ENCODE data around the gene GPR151.
"Not testable (repeated sequence)": the region's sequence is repeated elsewhere in the genome, so short reads cannot be mapped to it uniquely, and the experiment has no call there.

GPR151 gene

GRCh38 chr5:146516151-146516475, at the start of gene GPR151:
Gene GPR151, minus strand, starts transcription at chr5:146516190. Its CDS starts 77 bp downstream, at chr5:146516113.
- no peak for FAIRE-seq

GRCh38 chr5:146564007-146564762, 48.2 kb upstream of the GPR151 start:
- FAIRE-seq: no peak

DNA sequence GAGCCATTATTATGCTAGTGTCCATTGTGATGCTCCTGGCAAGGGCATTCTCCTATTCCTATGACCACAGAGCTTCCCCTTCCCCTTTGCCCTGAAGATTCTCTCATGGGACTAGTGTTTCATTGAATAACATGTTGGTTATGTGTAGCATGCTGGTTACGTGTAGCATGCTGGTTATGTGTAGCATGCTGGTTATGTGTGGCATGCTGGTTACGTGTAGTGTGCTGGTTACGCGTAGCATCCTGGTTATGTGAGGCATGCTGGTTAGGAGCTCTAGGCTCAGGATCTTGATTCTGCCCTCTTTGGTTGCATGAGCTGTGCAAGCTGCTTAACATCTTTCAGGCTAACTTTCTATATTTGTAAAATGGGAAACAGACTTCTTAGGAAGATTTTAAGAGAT, 46.5 kb upstream of the GPR151 start:
- FAIRE-seq: no peak

DNA sequence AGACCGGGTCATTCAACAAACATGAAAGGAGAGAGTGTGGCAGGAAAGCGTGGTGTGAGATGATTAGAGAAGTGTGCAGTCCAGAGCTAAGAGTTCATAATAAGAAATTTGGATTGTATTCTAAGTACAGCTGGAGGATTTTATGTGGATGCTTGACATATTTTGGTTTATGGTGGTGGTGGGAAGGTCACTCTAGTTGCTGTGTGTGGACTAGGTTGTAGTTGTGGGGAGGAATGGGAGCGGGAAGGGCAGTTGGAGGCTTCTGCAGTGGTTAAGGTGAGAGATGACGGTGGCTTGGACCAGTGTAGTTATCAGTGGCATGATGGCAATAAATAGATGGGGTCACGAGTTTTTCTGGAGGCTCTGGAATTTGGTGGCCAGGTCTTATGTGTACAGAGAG, 45.7 kb upstream of the GPR151 start:
- no peak for FAIRE-seq

GRCh38 chr5:146560205-146560812, 44.3 kb upstream of the GPR151 start:
- no peak for FAIRE-seq

GRCh38 chr5:146556884-146557283, 40.9 kb upstream of the GPR151 start:
- not testable (repeated sequence) for FAIRE-seq

DNA sequence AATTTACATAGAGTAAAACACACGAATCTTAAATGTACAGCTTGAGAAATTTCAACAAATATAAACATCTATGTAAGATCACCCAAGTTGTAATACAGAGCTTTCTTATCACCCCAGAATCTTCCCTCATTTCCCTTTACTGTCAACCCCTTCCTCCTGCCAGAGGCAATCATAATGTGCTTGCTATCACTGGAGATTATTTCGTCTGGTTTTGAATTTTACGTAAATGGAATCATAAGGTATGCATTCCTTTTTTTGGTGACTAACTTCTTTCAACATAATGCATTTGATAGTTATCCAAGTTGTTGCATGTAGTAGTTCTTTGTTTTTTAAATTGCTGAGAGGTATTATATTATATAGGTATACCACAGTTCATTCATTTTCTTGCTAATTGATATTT, 37.5 kb upstream of the GPR151 start:
- no peak for FAIRE-seq

DNA sequence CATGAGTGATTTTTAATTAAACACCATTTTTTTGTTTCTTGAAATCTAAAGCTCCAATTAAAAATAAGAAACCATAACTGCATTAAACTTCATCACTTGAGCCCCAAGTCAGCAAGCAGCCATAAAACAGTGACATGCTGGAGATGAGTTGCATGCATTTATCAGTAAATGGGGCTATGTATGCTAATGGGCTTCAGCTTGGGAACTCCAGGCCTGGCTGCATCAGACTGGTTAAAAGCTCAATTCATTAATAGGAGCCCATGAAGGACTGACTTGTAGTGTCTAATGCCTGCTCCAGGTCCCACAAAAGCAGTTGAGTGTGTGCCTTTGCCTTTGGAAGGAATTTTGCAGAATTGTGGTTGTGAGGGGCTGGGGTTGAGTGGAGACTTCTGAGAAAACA, 33.6 kb upstream of the GPR151 start:
- no peak for FAIRE-seq

- FAIRE-seq: no peak
These were observed 32.9 kb upstream of the GPR151 start for GRCh38 chr5:146548781-146549449.

DNA sequence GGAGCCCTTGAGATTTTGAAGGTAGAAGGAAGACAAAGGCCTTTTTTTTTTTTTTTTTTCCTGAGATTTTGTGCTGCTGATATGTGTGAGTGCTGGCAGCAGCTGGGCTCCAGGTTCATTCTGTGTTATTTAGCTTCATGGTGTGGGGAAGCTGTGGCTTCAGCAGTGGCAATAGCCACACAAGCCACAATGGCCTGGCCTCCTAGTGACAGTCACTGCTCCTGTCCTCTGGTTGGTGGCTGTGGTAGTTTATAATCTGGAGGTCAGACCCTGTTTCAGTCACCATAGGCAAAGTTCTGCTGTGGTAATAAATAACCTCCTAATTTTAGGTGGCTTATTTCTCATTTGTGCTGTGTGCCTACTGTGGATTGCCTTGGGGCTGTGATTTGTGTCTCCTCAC, 28.2 kb upstream of the GPR151 start:
- no peak for FAIRE-seq

DNA sequence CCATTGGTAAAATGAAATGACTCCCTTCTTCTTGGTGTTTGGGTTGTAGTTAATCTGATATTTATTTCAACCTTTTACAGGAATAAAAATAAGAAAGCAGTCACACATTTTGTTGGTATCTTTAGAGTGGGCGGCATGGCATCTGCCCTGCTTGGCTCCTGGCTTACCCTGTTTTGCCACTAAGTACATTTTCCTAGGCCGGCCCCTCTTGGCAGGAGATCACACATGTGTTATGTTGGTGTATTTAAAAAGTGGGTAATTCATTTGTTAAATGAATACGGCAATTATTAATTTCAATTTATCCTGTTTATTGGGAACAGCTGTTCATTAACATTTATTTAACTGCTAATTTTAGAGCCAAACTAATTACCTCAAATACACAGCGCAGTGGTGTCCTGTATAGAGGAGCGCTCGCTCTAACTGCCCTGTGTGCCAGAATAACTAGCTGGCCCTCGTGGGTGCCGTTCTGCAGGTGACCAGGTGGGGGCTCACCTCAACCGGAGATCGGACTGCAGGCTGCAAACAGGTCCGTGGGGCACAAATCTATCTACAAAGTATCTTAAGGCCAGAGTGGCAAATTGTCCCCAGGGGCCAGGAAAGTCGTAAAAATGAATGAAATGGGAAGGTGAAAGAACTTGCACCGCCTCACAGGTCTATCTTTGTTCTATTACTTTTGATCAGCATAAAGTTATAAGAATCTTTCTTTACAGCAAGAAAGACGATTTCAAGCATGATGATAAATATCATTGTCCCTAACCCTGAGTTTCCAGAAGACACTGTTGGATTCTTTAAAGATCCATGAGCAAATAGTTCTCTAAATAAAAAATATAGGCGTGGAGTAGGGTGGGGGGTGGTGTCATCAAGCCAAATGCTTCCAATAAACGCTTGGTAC, 26.2 kb upstream of the GPR151 start:
- no peak for FAIRE-seq

DNA sequence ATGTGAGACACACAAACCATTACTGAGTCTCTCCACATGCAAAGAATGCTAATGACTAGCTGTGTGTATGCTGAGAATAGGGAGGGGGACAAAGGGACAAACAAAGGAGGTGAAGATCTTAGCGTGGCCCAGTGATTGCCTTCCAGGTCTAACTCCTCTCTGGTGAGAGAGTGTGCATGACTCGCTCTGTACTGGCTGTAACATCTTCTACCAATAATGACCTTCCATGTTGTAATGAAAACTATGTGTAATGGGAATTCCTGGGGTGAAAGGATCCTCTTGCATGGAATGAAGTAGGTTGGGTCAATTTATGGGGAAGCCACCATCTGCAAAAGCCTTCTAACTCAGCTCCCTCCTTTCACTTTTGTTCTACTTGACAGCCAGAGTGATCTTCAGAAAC, 24.4 kb upstream of the GPR151 start:
- no peak for FAIRE-seq

DNA sequence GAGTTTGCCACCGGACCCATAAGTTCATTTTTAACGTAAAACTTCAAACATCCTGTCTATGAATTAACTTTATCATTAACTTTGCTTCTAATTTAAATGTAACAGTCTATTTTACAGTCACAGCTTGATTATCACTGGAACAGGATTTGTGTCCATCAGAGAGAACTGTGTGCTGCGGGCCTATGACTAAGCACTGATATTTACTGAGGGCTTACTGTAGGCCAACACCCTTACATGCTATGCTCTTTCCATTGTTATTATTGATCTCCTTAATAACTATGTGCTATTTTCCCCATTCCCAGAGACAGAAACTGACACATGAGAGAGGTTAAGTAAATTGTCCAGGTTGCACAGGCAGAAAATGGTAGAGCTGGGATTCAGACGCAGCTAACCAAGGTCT, 24.0 kb upstream of the GPR151 start:
- no peak for FAIRE-seq

GRCh38 chr5:146538432-146538831, 22.4 kb upstream of the GPR151 start:
- no peak for FAIRE-seq

DNA sequence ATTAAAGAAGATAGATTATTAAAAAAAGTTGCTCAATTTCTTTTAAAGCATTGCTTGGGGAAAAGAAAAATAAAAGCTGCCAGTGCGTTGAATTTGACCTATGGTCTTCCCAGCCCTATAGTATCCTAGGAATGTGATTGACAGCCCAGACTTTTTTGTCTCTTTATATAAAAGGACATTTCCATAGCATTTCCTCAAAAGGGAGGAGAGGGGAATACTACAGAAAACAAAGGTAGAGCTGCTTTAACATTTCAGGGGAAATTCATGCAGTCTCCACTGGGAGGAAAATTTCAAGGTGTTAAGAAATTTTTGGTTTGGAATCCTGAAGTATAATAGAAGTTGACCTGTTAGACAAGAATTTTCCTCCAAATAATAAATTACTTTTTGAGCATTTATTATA, 17.9 kb upstream of the GPR151 start:
- FAIRE-seq: no peak

- FAIRE-seq: no peak
These were observed 17.4 kb upstream of the GPR151 start for GRCh38 chr5:146533260-146533857.

DNA sequence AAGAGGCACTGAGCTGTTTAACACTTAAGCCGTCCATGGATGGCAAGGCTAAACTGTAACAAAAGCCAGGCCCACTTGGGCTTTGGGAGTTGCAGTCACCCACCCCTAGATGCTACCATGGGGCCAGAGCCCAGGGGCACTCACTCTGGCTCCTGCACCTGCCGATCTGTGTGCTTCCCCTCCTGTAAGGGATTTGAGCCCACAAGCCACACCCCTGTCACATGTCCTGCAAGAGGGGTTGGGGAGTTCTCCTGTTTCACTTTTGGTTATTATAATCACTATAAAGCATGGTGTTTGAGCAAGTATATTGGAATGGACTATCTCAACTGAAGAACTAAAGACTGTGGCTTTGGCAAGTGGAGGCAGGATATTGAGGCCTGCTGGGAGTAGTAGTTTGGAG, 14.0 kb upstream of the GPR151 start:
- FAIRE-seq: no peak

DNA sequence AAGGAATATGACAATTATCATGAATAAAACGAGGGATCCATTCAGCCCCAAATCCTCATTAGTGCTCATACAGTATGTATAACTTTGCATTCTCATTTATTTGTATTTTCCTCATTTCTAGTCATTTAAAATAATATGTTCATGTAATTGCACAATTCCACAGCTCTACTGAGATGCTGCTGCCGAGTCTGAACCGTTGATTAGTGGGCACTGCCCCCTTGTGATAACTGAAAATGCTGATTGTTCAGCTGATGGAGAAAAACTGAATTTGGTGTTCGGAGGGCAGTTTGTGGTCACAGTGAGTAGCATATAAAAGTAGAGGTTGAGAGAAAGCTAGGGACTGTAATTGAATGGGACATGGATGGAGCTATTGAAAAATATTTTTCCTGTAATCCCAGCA, 12.2 kb upstream of the GPR151 start:
- no peak for FAIRE-seq

DNA sequence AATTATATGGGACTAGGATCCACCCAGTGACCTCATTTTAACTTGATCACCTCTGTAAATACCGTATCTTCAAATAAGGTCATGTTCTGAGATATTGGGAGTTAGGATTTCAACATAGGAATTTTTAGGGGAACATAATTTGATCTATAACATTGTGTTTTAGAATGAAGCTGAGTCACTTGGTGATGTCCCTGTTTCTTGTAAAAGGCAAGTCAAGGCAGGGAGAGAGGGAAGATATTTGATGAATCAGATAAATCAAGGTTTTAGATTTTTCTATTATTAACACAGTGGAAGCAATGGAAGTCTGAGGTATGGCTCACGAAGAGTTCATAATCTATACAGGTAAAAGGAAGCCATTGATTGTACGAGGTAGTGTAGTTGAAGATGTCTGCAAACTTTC, 11.8 kb upstream of the GPR151 start:
- no peak for FAIRE-seq

DNA sequence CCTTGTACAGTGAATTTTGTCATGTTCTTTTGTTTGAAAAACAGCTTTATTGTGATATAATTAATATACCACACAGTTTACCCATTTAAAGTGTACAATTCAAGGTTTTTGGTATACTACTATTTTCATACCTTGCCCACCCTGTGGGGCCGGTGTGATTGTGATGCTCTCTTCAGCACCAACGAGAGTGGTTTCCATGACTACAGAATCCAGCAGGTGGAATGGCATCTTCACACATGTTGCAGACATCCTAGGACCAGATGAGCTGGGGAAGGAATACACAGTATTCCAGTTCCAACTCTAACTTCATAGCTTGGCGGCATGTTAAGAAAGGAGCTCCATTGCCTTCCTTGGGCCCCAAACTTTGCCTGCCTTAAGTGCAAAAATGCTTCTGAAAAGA, 7.7 kb upstream of the GPR151 start:
- FAIRE-seq: no peak

DNA sequence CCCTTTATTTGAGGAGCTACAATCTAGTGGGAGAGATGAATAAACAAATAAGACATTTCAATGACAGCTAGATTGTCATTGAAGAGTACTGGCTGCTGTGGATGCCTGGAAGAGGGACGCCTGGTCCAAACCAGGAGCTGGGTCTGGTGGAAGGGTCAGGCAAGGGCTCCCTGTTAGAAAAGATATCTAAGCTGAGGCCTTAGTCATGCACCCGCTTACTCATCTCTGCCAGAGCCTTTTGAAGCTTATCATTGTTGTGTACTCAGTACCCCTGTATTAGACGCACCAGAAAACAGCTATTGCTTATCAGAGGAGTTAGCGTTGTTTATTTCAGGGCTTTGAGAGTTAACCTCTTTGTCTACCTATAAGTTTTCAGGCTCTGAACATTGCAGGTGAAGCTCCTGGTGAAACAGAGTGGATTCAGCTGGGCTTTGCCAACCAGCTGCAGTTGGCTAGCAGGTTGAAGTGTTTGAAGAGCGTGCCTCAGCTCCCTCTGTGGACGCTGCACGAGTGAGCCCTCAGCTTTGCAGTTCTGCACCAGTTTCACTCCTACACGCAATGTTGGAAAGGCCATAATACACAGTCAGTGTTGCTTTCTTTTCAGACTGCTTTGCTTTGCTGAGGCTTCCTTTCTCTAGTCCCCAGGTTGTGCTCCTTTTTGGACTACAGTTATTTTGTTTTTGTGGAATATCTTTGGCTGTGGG, 5.6 kb upstream of the GPR151 start:
- no peak for FAIRE-seq

DNA sequence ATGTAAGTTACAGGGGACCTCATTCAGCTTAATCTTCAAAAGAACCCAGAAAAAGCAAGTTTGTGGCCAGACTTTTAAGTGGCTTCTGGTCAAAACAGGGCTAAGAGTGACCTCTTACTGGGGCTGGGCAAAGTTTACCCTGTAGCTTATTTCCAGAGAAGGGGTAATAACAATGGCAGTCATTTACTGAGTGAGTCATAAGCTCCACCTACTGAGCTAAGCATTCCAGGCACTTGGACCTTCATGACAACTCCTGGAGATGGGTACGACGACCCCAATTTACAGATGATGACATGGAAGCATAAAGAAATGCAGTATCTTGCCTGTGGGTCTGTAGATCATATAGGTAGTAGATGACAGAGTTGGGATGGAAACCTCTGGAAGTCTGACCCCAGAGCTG, 4.7 kb upstream of the GPR151 start:
- no peak for FAIRE-seq
